ENCODE results near the gene HTR6. TPM values are rescaled to one million over a fixed set of nuclear protein-coding genes. Genes with fewer than 3 reads are reported as not detected.

The HTR6 gene
- total RNA-seq, 1 donor from 2014 or later: not detected

DNA sequence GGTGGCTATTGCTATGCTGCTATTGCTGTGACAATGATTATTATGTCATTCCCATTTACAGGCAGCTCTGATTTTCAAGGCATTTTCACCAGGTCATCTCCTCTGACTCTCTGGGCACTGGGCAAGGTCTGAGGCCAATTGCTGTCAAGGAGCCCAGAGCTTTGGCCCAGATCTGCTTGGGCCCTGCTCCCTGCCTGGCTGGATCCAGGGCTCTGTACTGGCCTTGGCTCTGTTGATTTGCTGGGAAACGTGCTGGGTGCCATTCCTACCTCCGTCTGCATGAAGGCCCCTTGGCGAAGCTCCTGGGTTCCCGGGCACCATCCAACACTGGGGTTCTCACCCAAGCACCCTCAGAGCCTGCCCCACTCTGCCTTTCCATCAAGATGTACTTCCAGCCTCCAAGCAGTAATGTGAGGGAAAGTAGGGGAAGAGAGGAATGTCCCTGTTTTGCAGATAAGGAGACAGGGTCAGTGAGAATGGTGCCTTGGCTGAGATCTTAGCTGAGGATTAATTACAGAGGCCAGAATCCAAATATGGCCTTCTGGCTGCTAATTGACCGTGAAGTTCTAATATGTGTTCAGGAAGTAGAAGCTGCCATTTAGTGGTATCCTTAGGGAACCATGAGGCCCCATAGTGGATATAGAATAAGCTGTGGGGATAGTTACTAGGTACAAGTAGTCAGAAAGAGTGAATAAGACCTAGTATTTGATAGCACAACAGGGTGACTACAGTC lies 63.9 kb downstream of the HTR6 start:
- Histone ChIP-seq H3K27ac (no peak overlapping the region), H3K27me3 (ENCODE audit: low read depth) (no peaks in the 10 kb centered on the region), H3K36me3 (peaks cover 73% of the 10 kb centered on the region), H3K4me1 (no peaks in the 10 kb centered on the region), H3K9me3 (peaks cover 9% of the 10 kb centered on the region), H3K4me3 (no peak overlapping the region)
- DNase-seq (no peak), ATAC-seq (no peak)
- TF ChIP-seq, protein P1, sequence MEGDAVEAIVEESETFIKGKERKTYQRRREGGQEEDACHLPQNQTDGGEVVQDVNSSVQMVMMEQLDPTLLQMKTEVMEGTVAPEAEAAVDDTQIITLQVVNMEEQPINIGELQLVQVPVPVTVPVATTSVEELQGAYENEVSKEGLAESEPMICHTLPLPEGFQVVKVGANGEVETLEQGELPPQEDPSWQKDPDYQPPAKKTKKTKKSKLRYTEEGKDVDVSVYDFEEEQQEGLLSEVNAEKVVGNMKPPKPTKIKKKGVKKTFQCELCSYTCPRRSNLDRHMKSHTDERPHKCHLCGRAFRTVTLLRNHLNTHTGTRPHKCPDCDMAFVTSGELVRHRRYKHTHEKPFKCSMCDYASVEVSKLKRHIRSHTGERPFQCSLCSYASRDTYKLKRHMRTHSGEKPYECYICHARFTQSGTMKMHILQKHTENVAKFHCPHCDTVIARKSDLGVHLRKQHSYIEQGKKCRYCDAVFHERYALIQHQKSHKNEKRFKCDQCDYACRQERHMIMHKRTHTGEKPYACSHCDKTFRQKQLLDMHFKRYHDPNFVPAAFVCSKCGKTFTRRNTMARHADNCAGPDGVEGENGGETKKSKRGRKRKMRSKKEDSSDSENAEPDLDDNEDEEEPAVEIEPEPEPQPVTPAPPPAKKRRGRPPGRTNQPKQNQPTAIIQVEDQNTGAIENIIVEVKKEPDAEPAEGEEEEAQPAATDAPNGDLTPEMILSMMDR (IDR thresholded peaks at IDR 0.05): no peak
- intact Hi-C loops (cut with DNase I): no loop called here

DNA sequence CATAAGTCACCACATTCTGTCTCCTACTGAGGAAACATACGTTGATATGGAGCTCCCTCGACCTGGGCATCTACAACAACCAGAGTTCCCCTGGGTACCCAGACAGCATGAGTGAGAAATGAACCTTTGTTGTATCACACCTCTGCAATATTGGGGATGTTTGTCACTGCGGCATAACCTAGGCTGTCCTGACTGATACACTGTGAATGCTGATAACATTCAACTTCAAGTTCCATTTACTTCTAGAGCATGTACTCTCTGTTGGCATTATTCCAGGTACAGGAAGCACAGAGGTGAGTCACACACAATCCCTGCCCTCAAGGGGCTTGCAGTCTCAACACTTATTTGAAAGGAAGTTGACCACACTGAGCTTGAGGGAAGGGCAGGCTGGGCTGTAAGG lies 65.6 kb downstream of the HTR6 start:
- TF ChIP-seq, protein P1 (IDR thresholded peaks at IDR 0.05): no peak
- no peaks in the 10 kb centered on the region for H3K27me3 ChIP-seq (ENCODE audit: low read depth)
- H3K4me1 ChIP-seq: no peaks in the 10 kb centered on the region
- intact Hi-C loops (cut with DNase I): no loop called here
- no peak for DNase-seq
- H3K27ac ChIP-seq: no peak overlapping the region
- ATAC-seq: no peak
- H3K4me3 ChIP-seq: no peak overlapping the region
- H3K36me3 ChIP-seq: peaks cover 59% of the 10 kb centered on the region
- peaks cover 9% of the 10 kb centered on the region for H3K9me3 ChIP-seq

Other genes with a start within 250 kb of the HTR6 start
- gene CAPZB, start 179.3 kb upstream of the HTR6 start, total RNA-seq: 236 TPM
- 126 TPM for gene NBL1, start 20.6 kb upstream of the HTR6 start, total RNA-seq
- 26.3 TPM for gene TMCO4, start 135.0 kb downstream of the HTR6 start, total RNA-seq
- gene RNF186, start 150.4 kb downstream of the HTR6 start, total RNA-seq: not detected
- 11.5 TPM for gene OTUD3, start 217.5 kb downstream of the HTR6 start, total RNA-seq

Measured in lower lobe of right lung (tissue), 2 donors.